Testis (tissue), 3 donors: ENCODE measurements around the gene NLGN1. TPM values are rescaled to one million over a fixed set of nuclear protein-coding genes. Genes with fewer than 3 reads are reported as not detected.
A peak's percentile ranks its signal among the peaks of the same experiment; 100 is the strongest.

Experiments used
- DNase-seq: peaks from one replicate; pipeline ENCODE4 v3.0.0-alpha.2; 2019
- H3K27ac ChIP-seq, 2 donors: fragments of 200-600 bp; sonication (generic); one replicate each; pipeline ENCODE4 v1.5.1; 2019
- H3K27me3 ChIP-seq: fragments of 200-600 bp; sonication (generic); one replicate; pipeline ENCODE4 v1.5.1; 2019
- H3K36me3 ChIP-seq: fragments of 200-600 bp; sonication (generic); one replicate; pipeline ENCODE4 v1.5.1; 2017; ENCODE audit warnings: low read depth; ENCODE audit errors: missing control alignments
- H3K4me1 ChIP-seq: fragments of 200-600 bp; sonication (generic); one replicate; pipeline ENCODE4 v1.5.1; 2019
- H3K4me3 ChIP-seq, 2 donors: fragments of 200-600 bp; sonication (generic); one replicate each; pipeline ENCODE4 v1.5.1; 2017 to 2019
- H3K9me3 ChIP-seq: fragments of 200-600 bp; sonication (generic); one replicate; pipeline ENCODE4 v1.5.1; 2017
- CTCF ChIP-seq, 3 experiments: fragments of 450-650 bp in 2 of 3; fragments of 200-600 bp in 1 of 3; sonication (generic) in 1 of 3; IDR thresholded peaks; one replicate each; pipeline ENCODE4 v1.5.1; 2016 to 2019; ENCODE audit warnings: antibody characterized with exemption in 3 of 3, mild to moderate bottlenecking in 2 of 3, moderate library complexity in 1 of 3
- POLR2A ChIP-seq: fragments of 450-650 bp; IDR thresholded peaks from one replicate; pipeline ENCODE4 v1.6.1; 2017; ENCODE audit warnings: antibody characterized with exemption, mild to moderate bottlenecking, moderate library complexity
- WGBS, 2 donors: methylation state at CpG; one replicate each; pipeline ENCODE4 v1.1.5; 2018; 5-methylcytosine and 5-hydroxymethylcytosine counted together
- intact Hi-C: fragments of 100-400 bp; cut with DNase I; formaldehyde crosslinking; loops from one replicate; pipeline ENCODE4 v1.15.1; 2023; ENCODE audit warnings: low total_unique reads
- polyA plus RNA-seq: library from polyadenylated mRNA; stranded (reverse); fragments of 350-450 nt; fragmentation: Illumina TruSeq; extraction: RNeasy Lipid Tissue Mini Kit (QIAGEN cat#74804); gene quantifications from one replicate; pipeline ENCODE4 v1.2.3, GENCODE V29; 2014; ENCODE audit warnings: low read depth, low replicate concordance; ENCODE audit not compliant: insufficient read depth
- total RNA-seq, 2 donors: library from RNA; depleted of rRNA; stranded (reverse); fragments of >200 nt; gene quantifications; one replicate each; pipeline ENCODE4 v1.2.3, GENCODE V29; 2016

Gene NLGN1
- total and polyA plus RNA-seq, 3 donors from 2014 or later = 10.6 to 19.2 (median 15.5) TPM

GRCh38 chr3:174120997-174121396, 723.5 kb downstream of the NLGN1 start:
- Histone ChIP-seq H3K4me1 (no peaks in the 10 kb centered on the region), H3K27me3 (no peaks in the 10 kb centered on the region), H3K9me3 (no peaks in the 10 kb centered on the region), H3K4me3 (no peak overlapping the region), H3K36me3 (no peaks in the 10 kb centered on the region), H3K27ac (no peak overlapping the region)
- intact Hi-C loops = no loop called here
- TF ChIP-seq CTCF (IDR thresholded peaks at IDR 0.05) (no peak), POLR2A (no peak)
- DNase-seq = no peak

- DNase-seq = no peak
- no peak for TF ChIP-seq POLR2A
- TF ChIP-seq CTCF (IDR thresholded peaks at IDR 0.05) = no peak
- Histone ChIP-seq H3K36me3 (no peaks in the 10 kb centered on the region), H3K4me1 (no peaks in the 10 kb centered on the region), H3K27me3 (no peaks in the 10 kb centered on the region), H3K27ac (no peak overlapping the region), H3K4me3 (no peak overlapping the region), H3K9me3 (no peaks in the 10 kb centered on the region)
- intact Hi-C loops = no loop called here
- WGBS, 2 donors = 83 to 96% methylated on average over 2 of the region's 2 CpGs
These were observed 724.9 kb downstream of the NLGN1 start for GRCh38 chr3:174122411-174122810.

GRCh38 chr3:174125267-174125824, 727.8 kb downstream of the NLGN1 start:
- Histone ChIP-seq H3K36me3 (no peaks in the 10 kb centered on the region), H3K4me1 (no peaks in the 10 kb centered on the region), H3K27ac (no peak overlapping the region), H3K9me3 (no peaks in the 10 kb centered on the region), H3K27me3 (no peaks in the 10 kb centered on the region), H3K4me3 (no peak overlapping the region)
- TF ChIP-seq POLR2A (no peak), CTCF (IDR thresholded peaks at IDR 0.05) (peak in 2 of 3 experiments; percentile 26 to 38)
- DNase-seq = peak; percentile 15
- WGBS, 2 donors = 72 to 80% methylated on average over 2 of the region's 2 CpGs
- intact Hi-C loops = no loop called here

GRCh38 chr3:174126990-174127758, 729.6 kb downstream of the NLGN1 start:
- intact Hi-C loops = no loop called here
- H3K9me3 ChIP-seq = no peaks in the 10 kb centered on the region
- 87 to 90% methylated on average over 4 of the region's 4 CpGs for WGBS, 2 donors
- H3K36me3 ChIP-seq = no peaks in the 10 kb centered on the region
- H3K4me3 ChIP-seq = no peak overlapping the region
- TF ChIP-seq CTCF (IDR thresholded peaks at IDR 0.05) (no peak), POLR2A (no peak)
- DNase-seq = no peak
- no peaks in the 10 kb centered on the region for H3K27me3 ChIP-seq
- H3K4me1 ChIP-seq = no peaks in the 10 kb centered on the region
- no peak overlapping the region for H3K27ac ChIP-seq

- no peaks in the 10 kb centered on the region for H3K27me3 ChIP-seq
- no peaks in the 10 kb centered on the region for H3K36me3 ChIP-seq
- no peaks in the 10 kb centered on the region for H3K4me1 ChIP-seq
- H3K27ac ChIP-seq = no peak overlapping the region
- whole genome bisulfite sequencing, 2 donors = 94 to 96% methylated on average over 1 of the region's 1 CpG
- no peak overlapping the region for H3K4me3 ChIP-seq
- TF ChIP-seq POLR2A (no peak), CTCF (IDR thresholded peaks at IDR 0.05) (no peak)
- intact Hi-C loops = no loop called here
- no peak for DNase-seq
- H3K9me3 ChIP-seq = no peaks in the 10 kb centered on the region
These were observed 734.5 kb downstream of the NLGN1 start for GRCh38 chr3:174132006-174132405.
